HepG2 (cell line): ENCODE measurements around the gene C10orf67. TPM values are rescaled to one million over a fixed set of nuclear protein-coding genes. Genes with fewer than 3 reads are reported as not detected.
A peak's percentile ranks its signal among the peaks of the same experiment; 100 is the strongest.

Source experiments
- ATF5 ChIP-seq: sonication (generic); formaldehyde crosslinking; IDR thresholded peaks from 2 replicates; pipeline ENCODE4 v1.4.0; 2020; ENCODE audit warnings: mild to moderate bottlenecking, low read depth, missing genetic modification reagents
- GATAD2A ChIP-seq: IDR thresholded peaks from 2 replicates; pipeline ENCODE4 v1.6.1; 2016
- HINFP ChIP-seq: sonication (generic); formaldehyde crosslinking; IDR thresholded peaks from 2 replicates; pipeline ENCODE4 v1.4.0; 2020; ENCODE audit warnings: low read depth, mild to moderate bottlenecking, missing genetic modification reagents
- LBX2 ChIP-seq: sonication (generic); formaldehyde crosslinking; IDR thresholded peaks from 2 replicates; pipeline ENCODE4 v1.5.0; 2020; ENCODE audit warnings: missing genetic modification reagents, mild to moderate bottlenecking, borderline replicate concordance
- NR2F6 ChIP-seq, 2 experiments: IDR thresholded peaks; 2 replicates each; pipeline ENCODE4 v1.6.1; 2016; ENCODE audit warnings: antibody characterized with exemption in 1 of 2, mild to moderate bottlenecking in 1 of 2
- NRL ChIP-seq: sonication (generic); formaldehyde crosslinking; IDR thresholded peaks from 2 replicates; pipeline ENCODE4 v1.5.0; 2020; ENCODE audit warnings: missing genetic modification reagents, mild to moderate bottlenecking, moderate library complexity, borderline replicate concordance
- PRDM10 ChIP-seq: sonication (generic); formaldehyde crosslinking; IDR thresholded peaks from 2 replicates; pipeline ENCODE4 v1.4.0; 2020; ENCODE audit warnings: low read depth, missing genetic modification reagents
- RNF219 ChIP-seq: sonication (generic); formaldehyde crosslinking; IDR thresholded peaks from 2 replicates; pipeline ENCODE4 v1.5.0; 2020; ENCODE audit warnings: mild to moderate bottlenecking, missing genetic modification reagents
- SMAD3 ChIP-seq: sonication (generic); formaldehyde crosslinking; IDR thresholded peaks from 2 replicates; pipeline ENCODE4 v1.4.0; 2020; ENCODE audit warnings: missing genetic modification reagents
- TOE1 ChIP-seq: sonication (generic); formaldehyde crosslinking; IDR thresholded peaks from 2 replicates; pipeline ENCODE4 v1.4.0; 2020; ENCODE audit warnings: mild to moderate bottlenecking, missing genetic modification reagents
- ZNF121 ChIP-seq: sonication (generic); formaldehyde crosslinking; IDR thresholded peaks from 2 replicates; pipeline ENCODE4 v1.5.0; 2020; ENCODE audit warnings: mild to moderate bottlenecking, missing genetic modification reagents
- ZNF17 ChIP-seq: sonication (generic); formaldehyde crosslinking; IDR thresholded peaks from 2 replicates; pipeline ENCODE4 v1.5.0; 2020; ENCODE audit warnings: mild to moderate bottlenecking, missing genetic modification reagents
- ZNF343 ChIP-seq: sonication (generic); formaldehyde crosslinking; IDR thresholded peaks from 2 replicates; pipeline ENCODE4 v1.4.0; 2020; ENCODE audit warnings: mild to moderate bottlenecking, missing genetic modification reagents
- polyA plus RNA-seq, 8 experiments: library from polyadenylated mRNA; depleted of rRNA in 3 of 8; stranded (reverse) in 7 of 8; unstranded in 1 of 8; fragments of >200 nt; fragmentation: Illumina TruSeq in 4 of 8; extraction: Trizol in 4 of 8; gene quantifications; 2 replicates each; pipeline versions ENCODE4 v1.2.1 to v1.2.3, GENCODE V29; 2011 to 2016; ENCODE audit warnings: low read depth in 4 of 8, missing spikeins in 1 of 8, mixed read lengths in 1 of 8; ENCODE audit not compliant: insufficient read depth in 1 of 8
- total RNA-seq, 5 experiments: library from RNA; depleted of rRNA; stranded (reverse); fragments of >200 nt; fragmentation: Illumina TruSeq; extraction: Trizol; gene quantifications; 2 replicates each; pipeline ENCODE4 v1.2.3, GENCODE V29; 2016; ENCODE audit warnings: low read depth in 1 of 5

The C10orf67 gene
- total and polyA plus RNA-seq, 2 of the 13 experiments (the other 11 are each of a cell fraction or from before 2014, with no cell fraction given), result not detected

GRCh38 chr10:23338155-23338828, 6.3 kb downstream of the C10orf67 start (continued):
- TF ChIP-seq LBX2, result no peak
- TF ChIP-seq HINFP, result no peak
- TF ChIP-seq GATAD2A (CRISPR knock-in tag), result 0 out of 2 replicates have a peak, but pooled peaks have one; percentile 16
- no peak for TF ChIP-seq RNF219 (CRISPR knock-in tag)
- TF ChIP-seq TOE1, result no peak
- no peak for TF ChIP-seq PRDM10 (CRISPR knock-in tag)
- TF ChIP-seq NR2F6 (IDR thresholded peaks at IDR 0.05), result no peak
- TF ChIP-seq NR2F6 (CRISPR knock-in tag; IDR thresholded peaks at IDR 0.05), result peak; percentile 25; the same call in 1 of the 2 replicates
- no peak for TF ChIP-seq ZNF17 (CRISPR knock-in tag)
- peak; percentile 40; the same call in 1 of the 2 replicates for TF ChIP-seq ZNF121 (CRISPR knock-in tag)
- TF ChIP-seq ZNF343 (CRISPR knock-in tag), result no peak
- TF ChIP-seq ATF5 (CRISPR knock-in tag), result no peak
- TF ChIP-seq NRL (CRISPR knock-in tag), result no peak
- TF ChIP-seq SMAD3 (CRISPR knock-in tag), result 0 out of 2 replicates have a peak, but pooled peaks have one; percentile 29
